ENCODE results near the gene OGFOD3.

Gene OGFOD3

GRCh38 chr17:82416264-82416663 is 2.1 kb downstream of the OGFOD3 start:
- Histone ChIP-seq H3K27me3 (ENCODE audit: control insufficient read depth, insufficient read depth, low read length) (no peaks in the 10 kb centered on the region), H3K4me1 (peaks cover 17% of the 10 kb centered on the region), H3K9me3 (ENCODE audit: control insufficient read depth, low read length) (no peaks in the 10 kb centered on the region), H3K27ac (no peak overlapping the region), H3K9ac (no peak overlapping the region), H3K36me3 (ENCODE audit: control insufficient read depth, insufficient read depth, low read length) (no peaks in the 10 kb centered on the region), H2AFZ (no peak overlapping the region), H3K4me3 (ENCODE audit: low read depth, low read length) (no peak overlapping the region), H3K79me2 (peaks cover 16% of the 10 kb centered on the region), H3K4me2 (ENCODE audit: low read length) (no peak overlapping the region)
- TF ChIP-seq CTCF (IDR thresholded peaks at IDR 0.05) = no peak

GRCh38 chr17:82415786-82416185 is 2.6 kb downstream of the OGFOD3 start:
- Histone ChIP-seq H2AFZ (no peak overlapping the region), H3K4me3 (ENCODE audit: low read depth, low read length) (no peak overlapping the region), H3K9ac (no peak overlapping the region), H3K27me3 (ENCODE audit: control insufficient read depth, insufficient read depth, low read length) (no peaks in the 10 kb centered on the region), H3K4me1 (peaks cover 17% of the 10 kb centered on the region), H3K4me2 (ENCODE audit: low read length) (no peak overlapping the region), H3K27ac (no peak overlapping the region), H3K36me3 (ENCODE audit: control insufficient read depth, insufficient read depth, low read length) (no peaks in the 10 kb centered on the region), H3K9me3 (ENCODE audit: control insufficient read depth, low read length) (no peaks in the 10 kb centered on the region), H3K79me2 (peaks cover 16% of the 10 kb centered on the region)
- no peak for TF ChIP-seq CTCF (IDR thresholded peaks at IDR 0.05)

GRCh38 chr17:82415336-82415735 is 3.0 kb downstream of the OGFOD3 start:
- no peaks in the 10 kb centered on the region for H3K36me3 ChIP-seq (ENCODE audit: control insufficient read depth, insufficient read depth, low read length)
- H3K79me2 ChIP-seq = peaks cover 18% of the 10 kb centered on the region
- no peak overlapping the region for H3K4me2 ChIP-seq (ENCODE audit: low read length)
- no peak overlapping the region for H2AFZ ChIP-seq
- no peaks in the 10 kb centered on the region for H3K9me3 ChIP-seq (ENCODE audit: control insufficient read depth, low read length)
- H3K27me3 ChIP-seq (ENCODE audit: control insufficient read depth, insufficient read depth, low read length) = no peaks in the 10 kb centered on the region
- no peak for TF ChIP-seq CTCF (IDR thresholded peaks at IDR 0.05)
- H3K9ac ChIP-seq = no peak overlapping the region
- H3K4me1 ChIP-seq = peaks cover 17% of the 10 kb centered on the region
- no peak overlapping the region for H3K4me3 ChIP-seq (ENCODE audit: low read depth, low read length)
- peak overlapping the region; percentile 72 for H3K27ac ChIP-seq

GRCh38 chr17:82414548-82415281 is 3.7 kb downstream of the OGFOD3 start:
- Histone ChIP-seq H3K4me1 (peaks cover 16% of the 10 kb centered on the region), H3K27ac (peak overlapping the region; percentile 72), H2AFZ (peak overlapping the region; percentile 56), H3K9ac (no peak overlapping the region), H3K79me2 (peaks cover 24% of the 10 kb centered on the region), H3K27me3 (ENCODE audit: control insufficient read depth, insufficient read depth, low read length) (no peaks in the 10 kb centered on the region), H3K4me2 (ENCODE audit: low read length) (peak overlapping the region; percentile 3), H3K9me3 (ENCODE audit: control insufficient read depth, low read length) (no peaks in the 10 kb centered on the region), H3K36me3 (ENCODE audit: control insufficient read depth, insufficient read depth, low read length) (no peaks in the 10 kb centered on the region), H3K4me3 (ENCODE audit: low read depth, low read length) (no peak overlapping the region)
- TF ChIP-seq CTCF (IDR thresholded peaks at IDR 0.05) = peak; percentile 49

Measured in parathyroid adenoma (tissue), 2 donors.